HepG2 (cell line): ENCODE results near the gene TRIM28. TPM values are rescaled to one million over a fixed set of nuclear protein-coding genes. Genes with fewer than 3 reads are reported as not detected.
A peak's percentile ranks its signal among the peaks of the same experiment; 100 is the strongest.

ENCODE experiments used
- ATAC-seq: fragments of 200-7000 bp; cut with Tn5 transposase; 3 replicates; pipeline ENCODE4 v1.9.1; 2020; ENCODE audit warnings: mild to moderate bottlenecking, moderate library complexity
- BruUV-seq: library from RNA; stranded (reverse); fragments of 400-500 nt; replicated peaks from 2 replicates; lab custom pipeline; 2021; lab: Mats Ljungman, UMichigan
- CTCF ChIA-PET: fragments of 300-600 bp; formaldehyde crosslinking; extraction: SDS; loops from one replicate; lab custom pipeline; 2021; ENCODE audit warnings: low total read pairs, inconsistent platforms, low intra/inter-chr PET ratio; lab: Yijun Ruan, JAX
- POLR2A ChIA-PET: fragments of 350-600 bp; sonication (Branson Sonifier 250); formaldehyde crosslinking; loops from one replicate; lab custom pipeline; 2020; ENCODE audit warnings: antibody characterized with exemption, inconsistent platforms; lab: Yijun Ruan, JAX
- DNase-seq: peaks from one replicate; pipeline ENCODE4 v3.0.0-alpha.2; 2015; ENCODE audit warnings: low spot score
- FAIRE-seq: peaks from 3 replicates; lab custom pipeline; 2011; peaks lifted over from hg19 to GRCh38; lab: Jason Lieb, UNC
- H2AFZ ChIP-seq: one replicate; pipeline ENCODE4 v1.6.1; 2011; ENCODE audit warnings: low read length, inconsistent platforms
- H3K27ac ChIP-seq: fragments of 300-600 bp; 3 replicates; pipeline ENCODE4 v1.8.0; 2011; ENCODE audit warnings: mixed run types, mild to moderate bottlenecking, mixed read lengths, low read length, inconsistent platforms; ENCODE audit not compliant: insufficient read depth; ENCODE audit errors: extremely low read length
- H3K27me3 ChIP-seq, 2 experiments: fragments of 200-600 bp in 1 of 2; 2 replicates in 1 of 2; 3 replicates in 1 of 2; pipeline versions ENCODE4 v1.6.0 to v1.8.0; 2011; ENCODE audit warnings: low read length in 2 of 2, mild to moderate bottlenecking in 2 of 2, moderate library complexity in 2 of 2, inconsistent platforms in 1 of 2; ENCODE audit not compliant: insufficient read depth in 2 of 2, control insufficient read depth in 1 of 2
- H3K36me3 ChIP-seq, 2 experiments: fragments of 200-600 bp in 1 of 2; replicated peaks in 1 of 2; 2 replicates in 1 of 2; 3 replicates in 1 of 2; pipeline versions ENCODE4 v1.5.1 to v1.8.0; 2011; ENCODE audit warnings: low read length in 2 of 2, inconsistent platforms in 1 of 2; ENCODE audit not compliant: insufficient read depth in 2 of 2, control insufficient read depth in 1 of 2
- H3K4me1 ChIP-seq: 2 replicates; pipeline ENCODE4 v1.5.1; 2012; ENCODE audit warnings: low read length, inconsistent platforms; ENCODE audit not compliant: insufficient read depth
- H3K4me2 ChIP-seq: 2 replicates; pipeline ENCODE4 v1.6.0; 2011; ENCODE audit warnings: low read depth, low read length, inconsistent platforms
- H3K4me3 ChIP-seq, 3 experiments: fragments of 200-600 bp in 1 of 3; sonication (generic), shearing (Covaris generic) in 1 of 3; replicated peaks in 1 of 3; 2 replicates each; pipeline ENCODE4 v1.5.1; 2011 to 2016; ENCODE audit warnings: low read length in 3 of 3, inconsistent platforms in 2 of 3, low read depth in 2 of 3, mild to moderate bottlenecking in 2 of 3, control low read depth in 1 of 3, mixed read lengths in 1 of 3; ENCODE audit not compliant: insufficient read depth in 1 of 3
- H3K79me2 ChIP-seq: one replicate; pipeline ENCODE4 v1.6.1; 2011; ENCODE audit warnings: low read length, inconsistent platforms; ENCODE audit not compliant: insufficient read depth
- H3K9ac ChIP-seq: 2 replicates; pipeline ENCODE4 v1.6.0; 2011; ENCODE audit warnings: mild to moderate bottlenecking, low read depth, low read length, inconsistent platforms; ENCODE audit not compliant: insufficient read depth
- H3K9me3 ChIP-seq: 2 replicates; pipeline ENCODE4 v1.5.1; 2012; ENCODE audit warnings: mild to moderate bottlenecking, low read length
- H4K20me1 ChIP-seq: 2 replicates; pipeline ENCODE4 v1.6.0; 2011; ENCODE audit warnings: inconsistent platforms, mild to moderate bottlenecking, low read length, moderate library complexity; ENCODE audit not compliant: insufficient read depth
- AHR ChIP-seq: IDR thresholded peaks from 2 replicates; pipeline ENCODE4 v1.6.1; 2018; ENCODE audit warnings: missing genetic modification reagents, missing compliant biosample characterization
- BRCA1 ChIP-seq: sonication (generic); formaldehyde crosslinking; IDR thresholded peaks from 2 replicates; pipeline ENCODE4 v1.4.0; 2020; ENCODE audit warnings: missing genetic modification reagents
- FOXC1 ChIP-seq: sonication (generic); formaldehyde crosslinking; IDR thresholded peaks from 2 replicates; pipeline ENCODE4 v1.8.0; 2022; ENCODE audit warnings: mild to moderate bottlenecking, missing genetic modification reagents, borderline replicate concordance
- GATAD1 ChIP-seq: IDR thresholded peaks from 2 replicates; pipeline ENCODE4 v1.6.1; 2016; ENCODE audit warnings: missing genetic modification reagents, missing compliant biosample characterization
- PHF8 ChIP-seq: sonication (generic); formaldehyde crosslinking; IDR thresholded peaks from 2 replicates; pipeline ENCODE4 v1.5.0; 2020; ENCODE audit warnings: missing genetic modification reagents
- RARA ChIP-seq: IDR thresholded peaks from 2 replicates; pipeline ENCODE4 v1.6.1; 2016; ENCODE audit warnings: missing genetic modification reagents, missing compliant biosample characterization
- SIX4 ChIP-seq: sonication (generic); formaldehyde crosslinking; IDR thresholded peaks from 2 replicates; pipeline ENCODE4 v1.4.0; 2020; ENCODE audit warnings: missing genetic modification reagents
- ZMAT3 ChIP-seq: sonication (generic); formaldehyde crosslinking; conservative IDR thresholded peaks from 2 replicates; pipeline ENCODE4 v1.7.0; 2021; ENCODE audit warnings: missing genetic modification reagents
- ZNF333 ChIP-seq: sonication (generic); formaldehyde crosslinking; IDR thresholded peaks from 2 replicates; pipeline ENCODE4 v1.4.0; 2020; ENCODE audit warnings: mild to moderate bottlenecking, missing genetic modification reagents, borderline replicate concordance
- ZNF343 ChIP-seq: sonication (generic); formaldehyde crosslinking; IDR thresholded peaks from 2 replicates; pipeline ENCODE4 v1.4.0; 2020; ENCODE audit warnings: mild to moderate bottlenecking, missing genetic modification reagents
- ZNF615 ChIP-seq: sonication (generic); formaldehyde crosslinking; IDR thresholded peaks from 2 replicates; pipeline ENCODE4 v1.5.0; 2020; ENCODE audit warnings: mild to moderate bottlenecking, missing genetic modification reagents, borderline replicate concordance
- ZNF619 ChIP-seq: sonication (generic); formaldehyde crosslinking; IDR thresholded peaks from 2 replicates; pipeline ENCODE4 v1.4.0; 2020; ENCODE audit warnings: mild to moderate bottlenecking, missing genetic modification reagents
- ZNF709 ChIP-seq: sonication (generic); formaldehyde crosslinking; IDR thresholded peaks from 2 replicates; pipeline ENCODE4 v1.5.0; 2020; ENCODE audit warnings: mild to moderate bottlenecking, missing genetic modification reagents
- ZNF782 ChIP-seq: sonication (generic); formaldehyde crosslinking; IDR thresholded peaks from 2 replicates; pipeline ENCODE4 v1.4.0; 2020; ENCODE audit warnings: missing genetic modification reagents, mild to moderate bottlenecking, borderline replicate concordance
- ZNF850 ChIP-seq: sonication (generic); formaldehyde crosslinking; conservative IDR thresholded peaks from 2 replicates; pipeline ENCODE4 v1.9.0; 2021; ENCODE audit warnings: mild to moderate bottlenecking, missing genetic modification reagents
- ZZZ3 ChIP-seq: sonication (generic); formaldehyde crosslinking; IDR thresholded peaks from 2 replicates; pipeline ENCODE4 v1.4.0; 2020; ENCODE audit warnings: missing genetic modification reagents, mild to moderate bottlenecking, borderline replicate concordance
- WGBS: methylation state at CpG from one replicate; pipeline ENCODE4 v1.1.6; 2017; ENCODE audit warnings: low lambda C conversion rate; 5-methylcytosine and 5-hydroxymethylcytosine counted together
- in situ Hi-C: cut with HindIII; loops from 2 replicates; pipeline ENCODE4 v1.10.0; 2017; ENCODE audit warnings: low pct_unique_long_range_greater_than_20kb; ENCODE audit not compliant: extremely low pct_ligation_motif_present
- intact Hi-C: fragments of 100-400 bp; cut with micrococcal nuclease; formaldehyde crosslinking; loops from one replicate; pipeline ENCODE4 v1.10.0; 2022; ENCODE audit not compliant: unreplicated experiment
- polyA plus RNA-seq, 8 experiments: library from polyadenylated mRNA; depleted of rRNA in 3 of 8; stranded (reverse) in 7 of 8; unstranded in 1 of 8; fragments of >200 nt; fragmentation: Illumina TruSeq in 4 of 8; extraction: Trizol in 4 of 8; gene quantifications; 2 replicates each; pipeline versions ENCODE4 v1.2.1 to v1.2.3, GENCODE V29; 2011 to 2016; ENCODE audit warnings: low read depth in 4 of 8, missing spikeins in 1 of 8, mixed read lengths in 1 of 8; ENCODE audit not compliant: insufficient read depth in 1 of 8
- total RNA-seq, 5 experiments: library from RNA; depleted of rRNA; stranded (reverse); fragments of >200 nt; fragmentation: Illumina TruSeq; extraction: Trizol; gene quantifications; 2 replicates each; pipeline ENCODE4 v1.2.3, GENCODE V29; 2016; ENCODE audit warnings: low read depth in 1 of 5
- TF ChIP-seq, protein P1 (sequence below): sonication (generic); formaldehyde crosslinking; IDR thresholded peaks from 2 replicates; pipeline ENCODE4 v1.5.0; 2020; ENCODE audit warnings: mild to moderate bottlenecking, missing genetic modification reagents
- TF ChIP-seq, protein P2 (sequence below): sonication (generic); formaldehyde crosslinking; IDR thresholded peaks from 2 replicates; pipeline ENCODE4 v1.8.0; 2022; ENCODE audit warnings: mild to moderate bottlenecking, missing genetic modification reagents; ENCODE audit not compliant: insufficient replicate concordance

Gene TRIM28
- total and polyA plus RNA-seq, 2 of the 13 experiments (the other 11 are each of a cell fraction or from before 2014, with no cell fraction given), result 361 to 439 TPM

DNA sequence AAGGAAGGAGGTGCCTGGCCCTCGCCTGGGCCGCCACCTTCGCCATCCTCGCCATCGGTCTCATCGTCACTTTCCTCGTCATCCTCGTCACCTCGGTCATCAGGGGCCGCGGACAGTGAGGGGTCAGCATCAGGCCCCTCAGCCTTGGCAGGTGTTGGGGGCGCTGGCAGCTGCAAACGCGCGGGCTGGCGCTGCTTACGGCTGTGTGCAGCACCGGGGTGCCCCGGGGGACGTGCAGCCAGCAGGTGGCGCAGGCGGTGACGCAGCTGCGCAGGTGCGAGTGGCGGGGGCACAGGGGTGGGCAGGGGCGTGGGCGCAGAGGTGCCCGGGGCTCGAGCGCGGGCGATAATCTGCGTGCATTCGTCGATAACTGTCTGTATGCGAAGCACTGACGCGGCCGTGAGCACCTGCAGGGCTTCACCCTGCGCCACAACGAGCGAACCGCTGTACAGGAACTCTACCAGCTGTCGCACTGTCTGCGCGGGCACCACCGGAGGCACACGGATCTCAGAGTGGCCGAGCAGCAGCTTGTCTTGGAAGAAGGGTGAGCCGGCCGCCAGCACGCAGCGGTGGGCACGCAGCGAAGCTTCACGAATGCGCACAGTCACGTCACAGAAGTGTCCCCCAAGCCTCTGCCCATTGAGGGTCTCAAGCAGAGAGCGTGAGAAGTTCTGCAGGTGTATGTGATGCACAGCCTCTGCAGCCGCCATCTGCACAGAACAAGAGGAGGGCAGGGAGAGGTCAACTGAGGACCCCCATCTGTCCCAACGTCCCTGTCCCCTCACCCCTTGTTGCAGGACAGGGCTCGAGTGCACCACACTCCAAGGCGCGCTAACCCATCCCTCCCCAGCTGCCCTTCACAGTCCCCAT lies 26.7 kb upstream of the TRIM28 start (continued):
- TF ChIP-seq, protein P1, sequence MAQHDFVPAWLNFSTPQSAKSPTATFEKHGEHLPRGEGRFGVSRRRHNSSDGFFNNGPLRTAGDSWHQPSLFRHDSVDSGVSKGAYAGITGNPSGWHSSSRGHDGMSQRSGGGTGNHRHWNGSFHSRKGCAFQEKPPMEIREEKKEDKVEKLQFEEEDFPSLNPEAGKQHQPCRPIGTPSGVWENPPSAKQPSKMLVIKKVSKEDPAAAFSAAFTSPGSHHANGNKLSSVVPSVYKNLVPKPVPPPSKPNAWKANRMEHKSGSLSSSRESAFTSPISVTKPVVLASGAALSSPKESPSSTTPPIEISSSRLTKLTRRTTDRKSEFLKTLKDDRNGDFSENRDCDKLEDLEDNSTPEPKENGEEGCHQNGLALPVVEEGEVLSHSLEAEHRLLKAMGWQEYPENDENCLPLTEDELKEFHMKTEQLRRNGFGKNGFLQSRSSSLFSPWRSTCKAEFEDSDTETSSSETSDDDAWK (CRISPR knock-in tag), result no peak
- TF ChIP-seq ZNF343 (no peak), ZNF782 (CRISPR knock-in tag) (no peak)

DNA sequence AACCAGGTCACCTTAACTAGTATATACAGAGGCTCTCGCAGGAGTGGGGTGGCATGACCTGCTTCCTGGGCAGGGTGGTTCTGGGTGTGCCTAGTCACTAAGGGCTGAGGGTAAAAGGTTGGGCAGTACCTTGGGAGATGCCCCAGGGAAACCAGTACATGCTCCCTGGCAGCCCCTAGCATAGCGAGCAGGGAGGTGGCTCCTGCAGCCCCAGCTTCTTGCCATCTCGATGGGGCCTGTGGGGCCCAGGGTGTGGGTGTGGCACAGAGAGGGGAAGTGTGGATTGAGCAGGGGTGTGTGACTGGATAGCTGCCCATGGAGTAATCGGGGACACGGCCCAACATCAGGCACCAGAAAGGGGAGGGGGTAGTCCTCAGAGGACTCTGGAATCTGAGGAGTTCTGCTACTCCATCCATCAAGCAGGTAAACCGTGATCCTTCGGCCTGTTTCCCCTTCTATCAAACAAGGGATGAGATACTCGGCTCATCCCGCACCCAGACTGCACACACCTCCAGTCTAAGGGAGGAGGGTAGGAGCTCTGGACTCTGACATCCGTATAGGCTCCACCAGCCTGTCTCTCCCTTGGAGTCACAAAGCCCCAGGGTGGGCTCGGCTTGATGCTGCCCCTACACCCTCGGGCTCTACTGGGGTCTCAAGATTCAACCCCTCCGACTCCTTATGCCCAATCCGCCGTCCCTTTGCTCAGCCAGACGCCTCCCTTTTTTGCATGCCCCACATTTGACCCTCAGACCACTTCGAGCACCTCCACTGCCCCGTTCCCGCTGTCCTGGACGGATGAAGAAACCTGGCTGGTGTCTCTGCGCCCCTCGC lies 25.4 kb upstream of the TRIM28 start:
- FAIRE-seq, result no peak
- Histone ChIP-seq H3K4me3 (peak overlapping the region; percentile 78 to 94 (median 90)), H2AFZ (no peak overlapping the region), H3K36me3 (peaks cover 5 to 6% of the 10 kb centered on the region in 2 experiments; a peak in 4 of 5 replicates), H4K20me1 (no peaks in the 10 kb centered on the region), H3K9ac (peak overlapping the region; percentile 89), H3K27me3 (no peaks in the 10 kb centered on the region; a peak in 1 of 5 replicates), H3K4me2 (peak overlapping the region; percentile 93), H3K79me2 (peaks cover 25% of the 10 kb centered on the region), H3K27ac (peak overlapping the region; percentile 88), H3K4me1 (peaks cover 35% of the 10 kb centered on the region), H3K9me3 (no peaks in the 10 kb centered on the region)
- in situ Hi-C loops, result no loop called here
- ChIA-PET POLR2A (interaction anchor here (0.7 to 4.1 kb wide), 12 partner anchors 7 to 192 kb away, joined by 3 to 59 read pairs (median 12); partner anchors contain the start of genes CHMP2A, SLC27A5, TRIM28 and UBE2M), CTCF (no interaction called here)
- intact Hi-C loops, result loop anchor here (2.0 to 5.0 kb wide), 3 partner anchors 20 to 191 kb away; partner anchors contain the start of genes ZNF324 and ZSCAN22
- DNase-seq, result no peak
- WGBS, result 8% methylated on average over 20 of the region's 22 CpGs
- 0 out of 3 replicates have a peak, but pooled peaks have one; percentile 0 for ATAC-seq
- BruUV-seq, result no TSS peak
- no peak for TF ChIP-seq ZNF619 (CRISPR knock-in tag)
- no peak for TF ChIP-seq AHR (CRISPR knock-in tag)
- TF ChIP-seq FOXC1 (CRISPR knock-in tag), result no peak
- no peak for TF ChIP-seq SIX4 (CRISPR knock-in tag)
- TF ChIP-seq PHF8 (CRISPR knock-in tag), result no peak
- TF ChIP-seq, protein P2, sequence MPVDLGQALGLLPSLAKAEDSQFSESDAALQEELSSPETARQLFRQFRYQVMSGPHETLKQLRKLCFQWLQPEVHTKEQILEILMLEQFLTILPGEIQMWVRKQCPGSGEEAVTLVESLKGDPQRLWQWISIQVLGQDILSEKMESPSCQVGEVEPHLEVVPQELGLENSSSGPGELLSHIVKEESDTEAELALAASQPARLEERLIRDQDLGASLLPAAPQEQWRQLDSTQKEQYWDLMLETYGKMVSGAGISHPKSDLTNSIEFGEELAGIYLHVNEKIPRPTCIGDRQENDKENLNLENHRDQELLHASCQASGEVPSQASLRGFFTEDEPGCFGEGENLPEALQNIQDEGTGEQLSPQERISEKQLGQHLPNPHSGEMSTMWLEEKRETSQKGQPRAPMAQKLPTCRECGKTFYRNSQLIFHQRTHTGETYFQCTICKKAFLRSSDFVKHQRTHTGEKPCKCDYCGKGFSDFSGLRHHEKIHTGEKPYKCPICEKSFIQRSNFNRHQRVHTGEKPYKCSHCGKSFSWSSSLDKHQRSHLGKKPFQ (CRISPR knock-in tag), result no peak
- TF ChIP-seq ZNF709 (CRISPR knock-in tag), result no peak
- no peak for TF ChIP-seq GATAD1 (CRISPR knock-in tag)
- TF ChIP-seq ZNF615 (CRISPR knock-in tag), result 0 out of 2 replicates have a peak, but pooled peaks have one; percentile 68
- no peak for TF ChIP-seq RARA (CRISPR knock-in tag)
- TF ChIP-seq ZMAT3 (CRISPR knock-in tag), result no peak
- no peak for TF ChIP-seq BRCA1 (CRISPR knock-in tag)
- TF ChIP-seq ZNF333, result no peak
- TF ChIP-seq ZZZ3, result no peak
- TF ChIP-seq ZNF850 (CRISPR knock-in tag), result no peak
